HG02884 (cell line): ENCODE measurements around the gene SLC25A15.

Experiments used
- ATAC-seq: cut with Tn5 transposase; IDR thresholded peaks from one replicate; pipeline ENCODE4 v1.9.1; 2021; ENCODE audit warnings: mild to moderate bottlenecking, moderate library complexity; ENCODE audit not compliant: unreplicated experiment

SLC25A15 gene

GRCh38 chr13:40789275-40790153 lies at the start of gene SLC25A15:
Gene SLC25A15, plus strand, starts transcription at chr13:40789611. Its CDS starts 3,616 bp downstream, at chr13:40793227.
- peak; percentile 85 for ATAC-seq

- ATAC-seq = no peak
These were observed 40.1 kb upstream of the SLC25A15 start for GRCh38 chr13:40749327-40749726.

- ATAC-seq = no peak
These were observed 34.2 kb upstream of the SLC25A15 start for GRCh38 chr13:40755082-40755700.

GRCh38 chr13:40756042-40756441 lies 33.4 kb upstream of the SLC25A15 start:
- peak; percentile 54 for ATAC-seq

GRCh38 chr13:40758811-40759210 lies 30.6 kb upstream of the SLC25A15 start:
- no peak for ATAC-seq

- ATAC-seq = no peak
These were observed 26.6 kb upstream of the SLC25A15 start for GRCh38 chr13:40762849-40763248.

GRCh38 chr13:40764587-40765403 lies 24.6 kb upstream of the SLC25A15 start:
- ATAC-seq = peak; percentile 67

- no peak for ATAC-seq
These were observed 23.8 kb upstream of the SLC25A15 start for GRCh38 chr13:40765602-40766001.

- no peak for ATAC-seq
These were observed 19.4 kb upstream of the SLC25A15 start for GRCh38 chr13:40769970-40770369.

GRCh38 chr13:40770609-40770933 lies 18.8 kb upstream of the SLC25A15 start:
- ATAC-seq = no peak

GRCh38 chr13:40770934-40771618 lies 18.3 kb upstream of the SLC25A15 start, which contains the start of gene MRPS31:
Gene MRPS31, minus strand, starts transcription at chr13:40771190. Its CDS starts 54 bp downstream, at chr13:40771136.
- ATAC-seq = peak; percentile 97

- no peak for ATAC-seq
These were observed 16.5 kb upstream of the SLC25A15 start for GRCh38 chr13:40772765-40773473.

- no peak for ATAC-seq
These were observed 14.7 kb upstream of the SLC25A15 start for GRCh38 chr13:40774672-40775071.

- no peak for ATAC-seq
These were observed 13.2 kb upstream of the SLC25A15 start for GRCh38 chr13:40776232-40776631.

GRCh38 chr13:40776681-40777165 lies 12.7 kb upstream of the SLC25A15 start:
- ATAC-seq = peak; percentile 41

- peak; percentile 87 for ATAC-seq
These were observed 12.1 kb upstream of the SLC25A15 start for GRCh38 chr13:40777166-40777808.

GRCh38 chr13:40777809-40778175 lies 11.6 kb upstream of the SLC25A15 start:
- no peak for ATAC-seq

- no peak for ATAC-seq
These were observed 10.4 kb upstream of the SLC25A15 start for GRCh38 chr13:40779049-40779448.

- ATAC-seq = no peak
These were observed 9.6 kb upstream of the SLC25A15 start for GRCh38 chr13:40779796-40780285.
